Measurements from ENCODE around the gene GRHL1.

The GRHL1 gene

GRCh38 chr2:9949992-9950520 lies 1.4 kb upstream of the GRHL1 start:
- DNase-seq: no peak

DNA sequence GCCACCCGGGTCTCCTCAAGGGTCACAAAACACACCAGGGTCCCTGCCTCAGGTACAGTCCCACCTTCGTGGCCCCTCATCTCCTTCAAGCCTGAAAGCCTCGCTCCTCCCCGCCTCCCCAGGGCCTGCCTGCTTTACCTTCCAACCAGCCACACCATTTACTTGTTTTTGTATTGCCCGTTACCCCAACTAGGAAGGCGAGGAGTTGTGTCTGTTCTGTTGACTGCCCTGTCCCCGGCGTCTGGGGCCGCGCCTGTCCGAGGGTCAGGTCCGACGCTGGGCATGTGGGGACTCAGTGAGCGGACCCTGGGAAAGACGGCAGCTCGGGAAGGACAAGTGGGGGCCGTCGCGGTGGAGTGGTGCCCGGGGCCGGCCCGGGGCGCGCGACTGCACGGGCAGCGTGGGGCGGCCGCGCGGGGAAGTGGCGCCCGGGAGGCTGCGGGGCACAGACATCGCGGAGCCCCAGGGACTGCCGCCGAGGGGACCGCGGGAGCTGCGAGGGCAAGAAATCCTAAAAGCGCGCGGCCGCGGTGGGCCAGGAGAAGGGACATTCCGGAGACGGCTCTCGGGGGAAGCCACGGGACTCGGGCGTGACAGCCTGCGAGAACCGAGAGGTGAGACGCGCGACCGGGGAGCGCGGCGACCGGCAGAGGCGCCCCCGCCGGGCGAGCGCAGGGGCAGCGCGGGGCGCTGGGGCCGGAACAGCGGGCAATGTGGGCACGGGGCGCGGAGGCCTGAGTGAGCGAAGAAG lies 797 bp upstream of the GRHL1 start:
- no peak for DNase-seq

DNA sequence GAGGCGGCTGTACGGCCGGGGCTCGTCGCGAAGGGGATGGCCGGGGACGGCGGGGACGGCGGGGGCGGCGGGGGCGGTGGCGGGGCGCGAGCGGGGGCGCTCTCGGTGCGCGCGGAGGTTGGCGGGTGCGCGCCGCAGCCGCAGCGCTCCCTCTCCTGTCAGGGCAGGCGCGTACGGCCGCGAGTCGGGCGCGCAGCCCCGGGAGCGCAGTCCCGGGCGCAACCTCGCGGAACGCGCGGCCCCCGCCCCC lies 296 bp upstream of the GRHL1 start:
- DNase-seq: no peak

DNA sequence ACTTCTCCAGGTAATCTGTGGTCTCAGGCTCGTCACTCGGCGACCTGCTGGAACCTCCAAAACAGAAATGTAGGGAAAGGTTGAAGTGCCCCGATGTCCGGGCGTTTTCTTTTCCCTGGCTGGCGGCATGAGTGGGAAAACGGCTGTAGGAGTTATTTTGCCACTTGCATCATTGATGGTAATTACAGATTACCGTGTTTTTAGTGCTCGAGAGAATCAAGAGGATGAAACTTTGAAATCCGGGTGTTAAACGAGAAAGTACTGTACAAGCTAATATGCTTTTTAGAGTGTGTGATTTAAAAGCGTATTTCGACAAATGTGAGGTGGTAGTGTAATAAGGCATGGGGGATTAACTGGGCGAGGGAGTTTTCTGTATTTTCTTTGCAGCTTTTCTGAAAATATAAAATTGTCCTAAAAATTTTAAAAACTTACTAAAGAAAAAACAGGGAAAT lies 819 bp downstream of the GRHL1 start:
- no peak for DNase-seq

DNA sequence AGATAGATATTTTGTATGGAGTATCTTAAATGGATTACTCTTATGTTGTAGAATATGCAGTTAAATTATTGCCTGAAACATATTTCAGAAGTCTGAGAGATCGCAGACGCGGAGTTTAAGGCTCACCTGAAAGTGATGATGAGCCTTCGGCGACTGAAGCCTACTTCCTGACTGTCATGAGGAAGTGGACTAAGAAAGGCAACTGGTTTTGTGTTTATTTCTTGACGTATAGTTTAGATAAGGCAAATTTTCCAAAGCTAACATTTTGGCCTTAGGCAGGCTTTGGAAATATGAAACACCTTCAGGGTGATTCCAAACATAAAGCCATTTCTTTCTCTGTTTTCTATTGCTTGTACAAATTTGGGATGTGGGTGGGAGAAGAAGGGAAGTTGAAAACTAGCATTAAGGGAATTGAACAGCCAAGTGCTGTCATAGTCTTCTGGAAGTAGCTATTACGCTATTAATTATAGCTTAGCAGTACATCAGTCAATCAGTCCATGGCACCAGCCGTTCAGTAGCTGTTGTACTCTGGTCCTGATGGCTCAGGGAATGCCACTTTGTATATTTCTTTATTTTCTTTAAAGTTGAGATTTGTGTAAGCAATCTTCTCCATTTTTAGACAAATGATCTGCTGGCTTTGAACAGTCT lies 1.5 kb downstream of the GRHL1 start:
- no peak for DNase-seq

- DNase-seq: no peak
Measured at GRCh38 chr2:9954136-9954535, 2.6 kb downstream of the GRHL1 start.

GRCh38 chr2:9958057-9958456 lies 6.6 kb downstream of the GRHL1 start:
- no peak for DNase-seq

GRCh38 chr2:9959262-9959661 lies 7.8 kb downstream of the GRHL1 start:
- no peak for DNase-seq

- DNase-seq: no peak
Measured at GRCh38 chr2:9961013-9961412, 9.5 kb downstream of the GRHL1 start.

- DNase-seq: no peak
Measured at GRCh38 chr2:9964334-9964980, 13.0 kb downstream of the GRHL1 start.

DNA sequence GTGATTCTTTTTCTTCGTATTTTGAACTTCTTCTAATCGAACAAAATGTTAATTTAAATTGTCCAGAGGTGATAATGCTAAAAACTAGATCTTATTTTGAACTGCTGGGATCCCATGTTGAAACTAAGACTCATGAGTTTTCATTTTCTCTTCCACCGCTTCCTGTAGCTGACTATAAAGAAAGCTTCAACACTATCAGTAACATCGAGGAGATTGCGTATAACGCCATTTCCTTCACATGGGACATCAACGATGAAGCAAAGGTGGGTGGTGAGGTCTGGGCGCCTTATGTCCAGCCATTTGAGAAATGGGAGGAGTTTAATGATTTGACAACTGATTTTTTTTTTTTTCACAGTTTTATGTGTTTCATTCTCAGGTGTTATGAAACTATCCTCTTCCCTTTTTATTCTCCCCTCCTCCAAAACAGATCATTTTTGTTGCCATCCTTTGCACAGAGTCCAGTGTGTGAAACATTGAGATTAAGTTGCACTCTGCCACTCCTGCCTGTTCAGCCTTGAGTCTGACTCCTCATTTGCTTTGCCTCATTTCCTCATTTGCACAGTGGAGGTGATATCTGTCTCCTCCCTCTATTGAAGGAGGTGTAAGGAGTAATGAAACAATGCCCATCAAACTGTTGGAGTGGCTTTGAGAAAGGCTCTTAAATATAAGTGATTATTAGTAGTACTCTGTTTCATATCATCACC lies 13.8 kb downstream of the GRHL1 start:
- DNase-seq: no peak

GRCh38 chr2:9966491-9967022 lies 15.1 kb downstream of the GRHL1 start:
- DNase-seq: no peak

DNA sequence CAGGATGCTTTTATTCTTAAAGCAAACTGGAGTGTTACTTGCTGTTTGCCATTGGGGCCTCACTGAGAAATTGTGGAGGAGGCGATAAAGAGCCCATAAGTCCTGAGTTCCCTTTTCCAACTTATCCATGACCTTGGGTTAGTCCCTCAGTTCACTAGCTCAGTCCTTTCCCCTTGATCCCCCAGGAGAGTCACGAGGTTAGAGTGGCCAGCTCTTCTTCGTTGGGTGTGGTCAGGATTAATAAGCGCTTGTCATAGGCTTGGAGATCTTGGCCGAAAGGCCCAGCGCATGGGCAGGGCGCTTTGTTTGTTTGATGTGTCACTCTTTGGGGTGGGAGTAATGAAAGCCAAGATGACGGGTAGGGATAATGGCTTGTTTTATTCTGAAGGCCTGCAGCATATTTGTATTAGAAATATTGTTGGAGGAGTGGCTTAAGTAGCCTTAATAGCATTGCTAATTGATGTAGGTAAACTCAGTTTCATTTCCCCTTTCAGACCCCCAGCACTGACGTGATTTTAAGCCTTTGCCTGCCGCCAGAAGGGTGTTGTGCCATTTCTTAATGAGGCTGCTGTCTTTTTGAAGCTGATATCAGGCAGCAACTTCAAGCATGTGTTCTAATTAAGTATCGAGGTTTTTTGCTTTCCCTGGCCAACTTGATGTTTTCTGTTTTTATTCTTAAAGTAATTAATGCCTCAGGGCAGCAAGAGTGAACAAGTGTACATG lies 15.7 kb downstream of the GRHL1 start:
- no peak for DNase-seq

DNA sequence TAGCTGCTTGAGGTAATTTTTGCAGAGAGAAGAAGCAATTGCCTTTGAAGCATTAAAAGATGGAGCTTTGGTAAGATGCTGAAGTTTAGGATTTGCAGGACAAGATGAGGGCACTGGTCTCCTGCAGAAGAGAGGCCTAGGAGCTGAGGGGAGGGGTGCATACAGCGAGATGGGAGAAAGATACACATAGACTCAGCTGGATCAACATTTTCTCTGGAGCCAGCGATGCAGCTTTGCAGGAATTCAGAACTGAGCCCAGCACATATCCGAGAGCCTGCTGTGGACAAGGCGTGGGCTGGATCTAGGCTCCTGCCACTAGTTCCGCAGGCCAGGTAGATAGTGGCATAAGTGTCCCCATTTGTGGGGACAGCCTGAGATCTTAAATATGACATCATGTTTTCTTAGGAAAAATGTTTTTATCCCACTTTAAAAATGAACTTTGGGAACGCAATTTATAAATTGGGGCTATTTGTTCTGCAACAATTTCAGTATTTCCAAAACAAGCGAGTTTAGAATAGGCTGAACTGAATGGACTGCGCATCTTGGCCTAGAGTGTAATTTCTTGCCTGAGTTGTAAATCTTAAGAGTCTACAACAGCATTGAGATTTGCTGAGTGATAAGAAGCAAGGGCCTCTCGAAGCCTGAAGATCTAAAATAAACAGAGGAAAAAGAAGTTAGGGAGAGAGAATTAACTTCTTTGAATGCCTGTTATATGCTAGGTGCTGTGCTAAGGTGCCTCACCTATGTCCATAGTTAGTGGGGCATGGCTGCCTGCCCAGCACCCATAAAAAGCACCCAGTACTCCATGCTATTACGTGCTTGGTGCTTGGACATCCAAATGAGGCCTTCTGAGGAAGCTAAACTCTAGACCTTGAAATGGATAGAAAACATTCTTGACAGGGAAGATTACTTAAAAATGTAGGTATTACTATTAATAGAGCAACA lies 17.3 kb downstream of the GRHL1 start:
- DNase-seq: no peak

DNA sequence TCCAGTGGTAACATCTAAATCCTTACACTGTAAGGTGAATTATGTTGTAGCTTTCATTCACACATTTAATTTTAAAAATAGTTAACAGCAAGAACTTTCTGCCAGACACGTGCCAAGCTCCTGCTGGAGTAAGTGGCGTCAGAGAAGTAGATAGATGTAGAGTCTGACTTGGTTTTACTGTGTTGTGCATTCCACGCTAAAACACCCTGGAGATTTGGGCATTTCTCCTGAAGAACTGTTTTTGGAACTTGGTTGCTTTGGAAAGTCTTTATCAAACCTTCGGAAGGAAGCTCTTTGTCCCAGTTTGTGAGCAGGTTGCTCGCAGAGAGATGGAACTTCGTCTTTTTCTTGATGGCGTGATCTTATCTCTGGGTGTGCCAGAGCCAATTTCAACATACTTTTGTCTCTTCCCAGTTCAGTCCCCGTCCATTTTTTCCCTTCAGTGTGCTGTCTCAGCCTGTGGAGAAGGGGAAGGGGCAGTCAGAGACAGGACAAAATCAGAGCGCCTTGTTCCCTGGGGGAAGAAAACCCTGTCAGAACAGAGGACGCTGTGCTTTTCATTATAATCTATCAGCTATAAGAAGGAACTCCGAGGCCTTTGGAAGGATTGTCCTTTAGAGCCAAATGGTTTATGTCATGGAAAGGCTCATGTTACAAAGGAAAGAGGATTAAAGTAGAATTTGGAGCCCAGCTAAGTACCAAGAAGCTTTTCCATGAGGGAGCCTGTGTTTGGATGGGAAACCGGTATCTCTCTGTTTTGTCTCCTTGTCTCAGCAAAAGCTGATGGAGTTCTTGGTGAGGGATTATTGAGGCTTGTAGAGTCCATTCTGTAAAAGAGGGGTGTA lies 18.9 kb downstream of the GRHL1 start:
- no peak for DNase-seq

GRCh38 chr2:9971105-9971818 lies 19.8 kb downstream of the GRHL1 start:
- DNase-seq: no peak

DNA sequence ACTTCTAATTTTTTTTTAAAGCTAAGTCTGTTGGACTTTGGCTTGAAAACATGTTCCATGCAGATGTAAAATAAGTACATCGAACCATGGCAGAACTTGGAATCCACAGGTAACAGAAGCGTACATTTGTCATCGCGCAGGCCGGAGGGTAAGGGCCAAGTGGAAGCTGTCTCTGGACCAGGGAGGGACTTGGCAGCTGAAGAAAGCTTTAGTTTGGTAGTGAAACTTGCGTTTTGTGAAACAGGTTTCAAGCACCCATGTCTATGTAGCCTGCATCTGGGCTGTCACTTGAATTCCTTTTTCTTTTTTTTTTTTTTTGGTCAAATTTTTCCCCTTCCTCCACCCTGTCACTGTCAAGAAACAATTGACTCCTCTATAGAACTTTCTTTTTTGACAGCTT lies 20.4 kb downstream of the GRHL1 start:
- DNase-seq: no peak

DNA sequence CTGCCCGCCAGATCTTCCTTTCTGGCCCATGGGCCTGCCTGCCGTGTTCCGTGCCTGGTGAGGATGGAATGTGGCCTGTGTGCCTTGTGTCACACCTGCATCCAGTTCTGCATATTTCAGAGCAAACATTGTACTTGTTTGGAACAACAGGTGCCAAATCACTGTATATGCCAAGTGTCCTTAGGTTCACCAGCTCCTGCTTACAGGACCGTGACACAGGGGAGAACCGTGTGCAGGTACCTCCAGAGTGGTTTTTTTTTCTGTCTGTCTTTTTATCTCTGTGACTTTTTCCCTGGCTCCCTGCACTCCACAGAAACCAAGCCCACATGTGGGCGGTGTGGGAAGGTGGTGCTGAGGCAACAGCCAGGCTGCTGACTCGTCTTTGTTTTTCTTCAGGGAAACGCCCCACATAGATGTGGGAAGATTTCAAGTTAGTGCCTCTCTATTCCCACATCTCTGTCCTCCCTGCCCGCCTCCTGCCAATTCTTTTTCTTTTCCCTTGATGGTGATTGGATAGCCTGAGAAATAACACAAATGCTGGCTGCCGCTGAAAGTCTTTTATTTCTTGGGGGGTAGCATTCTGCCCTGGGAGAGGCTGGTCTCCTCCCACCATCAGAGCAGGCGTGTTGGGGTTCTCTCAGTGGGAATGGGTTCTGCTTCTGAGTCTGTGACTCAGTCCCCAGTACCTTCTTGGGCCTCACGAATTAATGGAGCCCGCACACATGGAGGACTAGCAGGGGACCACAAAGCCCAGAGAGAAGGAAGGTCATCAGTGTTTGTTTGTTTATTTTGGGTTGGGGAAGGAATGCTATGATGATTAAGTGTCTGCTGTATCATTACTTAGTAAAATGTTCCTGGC lies 21.4 kb downstream of the GRHL1 start:
- no peak for DNase-seq

DNA sequence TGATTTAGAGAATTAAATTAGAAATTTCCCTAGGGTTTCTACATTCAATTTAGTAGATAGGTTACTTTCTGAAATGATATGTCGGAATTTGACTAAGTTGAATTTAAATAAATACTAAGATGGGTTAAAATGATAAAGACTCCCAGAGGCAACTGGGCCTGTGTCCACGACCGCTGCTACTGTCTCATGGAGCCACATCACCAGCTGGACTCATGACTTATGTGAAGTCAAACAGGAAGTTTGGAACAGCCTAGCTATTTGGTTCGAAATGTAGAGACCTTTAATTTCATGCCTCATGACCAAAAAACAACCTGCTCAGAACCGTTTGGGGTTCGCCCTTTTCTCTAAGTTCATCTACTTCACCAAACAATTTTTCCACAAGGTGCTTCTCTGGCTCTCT lies 22.2 kb downstream of the GRHL1 start:
- DNase-seq: no peak

Data from NCI-H446 treated with DMSO at 0.1 percent for 48 hours (cell line).